NCI-H187 (cell line): Measurements from ENCODE around the gene DNER.
"Not testable (repeated sequence)": the region's sequence is repeated elsewhere in the genome, so short reads cannot be mapped to it uniquely, and the experiment has no call there.

Experiments
- DNase-seq, 2 experiments: peaks; one replicate each; lab custom pipeline; 2025; lab: John Stamatoyannopoulos, UW

The DNER gene

GRCh38 chr2:229405796-229406195, 308.6 kb downstream of the DNER start:
- no peak for DNase-seq

GRCh38 chr2:229403296-229403695, 311.1 kb downstream of the DNER start:
- no peak for DNase-seq

- no peak for DNase-seq
Measured at GRCh38 chr2:229401171-229401865, 313.0 kb downstream of the DNER start.

GRCh38 chr2:229393926-229394325, 320.4 kb downstream of the DNER start:
- DNase-seq = no peak

GRCh38 chr2:229392196-229392595, 322.2 kb downstream of the DNER start:
- DNase-seq = no peak

GRCh38 chr2:229388731-229389130, 325.6 kb downstream of the DNER start:
- DNase-seq = no peak

GRCh38 chr2:229387866-229388265, 326.5 kb downstream of the DNER start:
- no peak for DNase-seq

GRCh38 chr2:229380101-229380625, 334.2 kb downstream of the DNER start:
- DNase-seq = no peak

GRCh38 chr2:229378386-229378785, 336.0 kb downstream of the DNER start:
- no peak for DNase-seq

GRCh38 chr2:229376866-229377265, 337.5 kb downstream of the DNER start:
- DNase-seq = no peak

- no peak for DNase-seq
Measured at GRCh38 chr2:229375251-229375650, 339.1 kb downstream of the DNER start.

- not testable (repeated sequence) for DNase-seq
Measured at GRCh38 chr2:229373311-229373710, 341.0 kb downstream of the DNER start.

- DNase-seq = no peak
Measured at GRCh38 chr2:229372207-229372606, 342.1 kb downstream of the DNER start.

- no peak for DNase-seq
Measured at GRCh38 chr2:229371086-229371485, 343.3 kb downstream of the DNER start.

- DNase-seq = no peak
Measured at GRCh38 chr2:229370509-229370908, 343.8 kb downstream of the DNER start.

- no peak for DNase-seq
Measured at GRCh38 chr2:229363185-229363814, 351.1 kb downstream of the DNER start.

- DNase-seq = no peak
Measured at GRCh38 chr2:229350883-229351282, 363.5 kb downstream of the DNER start.

GRCh38 chr2:229350117-229350805, 364.1 kb downstream of the DNER start:
- DNase-seq = no peak

- no peak for DNase-seq
Measured at GRCh38 chr2:229348128-229348527, 366.2 kb downstream of the DNER start.

GRCh38 chr2:229346816-229347540, 367.4 kb downstream of the DNER start:
- DNase-seq = no peak

- DNase-seq = no peak
Measured at GRCh38 chr2:229344955-229345354, 369.4 kb downstream of the DNER start.

GRCh38 chr2:229344151-229344551, 370.2 kb downstream of the DNER start:
- no peak for DNase-seq
